ENCODE results near the gene PLA2G15.

The PLA2G15 gene, protein sequence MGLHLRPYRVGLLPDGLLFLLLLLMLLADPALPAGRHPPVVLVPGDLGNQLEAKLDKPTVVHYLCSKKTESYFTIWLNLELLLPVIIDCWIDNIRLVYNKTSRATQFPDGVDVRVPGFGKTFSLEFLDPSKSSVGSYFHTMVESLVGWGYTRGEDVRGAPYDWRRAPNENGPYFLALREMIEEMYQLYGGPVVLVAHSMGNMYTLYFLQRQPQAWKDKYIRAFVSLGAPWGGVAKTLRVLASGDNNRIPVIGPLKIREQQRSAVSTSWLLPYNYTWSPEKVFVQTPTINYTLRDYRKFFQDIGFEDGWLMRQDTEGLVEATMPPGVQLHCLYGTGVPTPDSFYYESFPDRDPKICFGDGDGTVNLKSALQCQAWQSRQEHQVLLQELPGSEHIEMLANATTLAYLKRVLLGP

DNA sequence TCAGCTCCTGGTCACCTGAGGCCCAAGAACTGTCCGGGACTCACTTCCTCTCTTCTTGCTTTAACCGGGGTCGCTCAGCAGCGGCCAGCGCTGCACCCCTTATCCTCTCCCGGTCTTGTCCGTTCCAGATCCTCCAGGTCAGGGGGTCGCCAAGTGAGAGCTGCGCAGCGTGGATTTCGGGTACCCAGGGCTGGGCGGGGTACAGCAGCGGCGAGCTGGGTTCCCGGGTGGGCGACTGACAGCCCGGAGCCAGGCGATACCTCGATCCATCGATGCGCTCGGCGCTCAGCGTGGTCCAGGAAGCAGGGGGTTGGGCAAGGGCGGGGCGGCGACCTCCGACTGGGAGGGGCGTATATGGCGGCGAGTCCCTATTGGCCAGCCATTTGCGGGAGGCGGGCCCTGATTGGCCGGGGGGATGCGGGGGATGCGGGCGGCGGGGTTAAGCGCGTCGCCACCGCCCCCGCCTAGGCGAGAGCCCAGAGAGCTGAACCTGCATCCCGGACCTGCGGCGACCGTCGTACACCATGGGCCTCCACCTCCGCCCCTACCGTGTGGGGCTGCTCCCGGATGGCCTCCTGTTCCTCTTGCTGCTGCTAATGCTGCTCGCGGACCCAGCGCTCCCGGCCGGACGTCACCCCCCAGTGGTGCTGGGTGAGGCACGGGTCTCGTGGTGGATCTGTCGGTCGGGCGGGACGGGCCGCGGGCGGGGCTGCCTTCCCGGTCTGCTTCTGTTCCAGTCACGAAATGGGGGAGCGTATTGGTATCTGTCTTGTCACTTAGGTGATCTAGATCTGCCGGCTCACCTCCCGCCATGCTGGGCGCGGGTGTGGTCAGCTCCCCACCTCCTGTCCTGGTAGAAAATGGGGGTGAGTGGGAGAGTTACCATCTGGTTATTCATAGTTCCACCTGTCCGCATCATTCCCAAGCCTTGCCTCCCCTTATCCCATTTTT, at the start of gene PLA2G15:
TSS of gene PLA2G15 (plus strand) at position 471 of the 951 bp plus-strand sequence. CDS start at position 525, 54 bp downstream.
- H3K4me1 Mint-ChIP-seq = peaks cover 16% of the 10 kb centered on the region
- TF ChIP-seq, protein P1, sequence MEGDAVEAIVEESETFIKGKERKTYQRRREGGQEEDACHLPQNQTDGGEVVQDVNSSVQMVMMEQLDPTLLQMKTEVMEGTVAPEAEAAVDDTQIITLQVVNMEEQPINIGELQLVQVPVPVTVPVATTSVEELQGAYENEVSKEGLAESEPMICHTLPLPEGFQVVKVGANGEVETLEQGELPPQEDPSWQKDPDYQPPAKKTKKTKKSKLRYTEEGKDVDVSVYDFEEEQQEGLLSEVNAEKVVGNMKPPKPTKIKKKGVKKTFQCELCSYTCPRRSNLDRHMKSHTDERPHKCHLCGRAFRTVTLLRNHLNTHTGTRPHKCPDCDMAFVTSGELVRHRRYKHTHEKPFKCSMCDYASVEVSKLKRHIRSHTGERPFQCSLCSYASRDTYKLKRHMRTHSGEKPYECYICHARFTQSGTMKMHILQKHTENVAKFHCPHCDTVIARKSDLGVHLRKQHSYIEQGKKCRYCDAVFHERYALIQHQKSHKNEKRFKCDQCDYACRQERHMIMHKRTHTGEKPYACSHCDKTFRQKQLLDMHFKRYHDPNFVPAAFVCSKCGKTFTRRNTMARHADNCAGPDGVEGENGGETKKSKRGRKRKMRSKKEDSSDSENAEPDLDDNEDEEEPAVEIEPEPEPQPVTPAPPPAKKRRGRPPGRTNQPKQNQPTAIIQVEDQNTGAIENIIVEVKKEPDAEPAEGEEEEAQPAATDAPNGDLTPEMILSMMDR (IDR thresholded peaks at IDR 0.05; ENCODE audit: unreplicated experiment in 3 of 3) = no peak
- H3K27ac Mint-ChIP-seq = no peak within 1 kb of the TSS
- H3K27me3 Mint-ChIP-seq (ENCODE audit: low read depth) = no peaks in the 10 kb centered on the region
- H3K4me3 Mint-ChIP-seq = peak within 1 kb of the TSS; percentile 95 to 98 (median 98)
- no peaks in the 10 kb centered on the region for H3K36me3 Mint-ChIP-seq (ENCODE audit: low read depth)
- no peaks in the 10 kb centered on the region for H3K9me3 Mint-ChIP-seq

DNA sequence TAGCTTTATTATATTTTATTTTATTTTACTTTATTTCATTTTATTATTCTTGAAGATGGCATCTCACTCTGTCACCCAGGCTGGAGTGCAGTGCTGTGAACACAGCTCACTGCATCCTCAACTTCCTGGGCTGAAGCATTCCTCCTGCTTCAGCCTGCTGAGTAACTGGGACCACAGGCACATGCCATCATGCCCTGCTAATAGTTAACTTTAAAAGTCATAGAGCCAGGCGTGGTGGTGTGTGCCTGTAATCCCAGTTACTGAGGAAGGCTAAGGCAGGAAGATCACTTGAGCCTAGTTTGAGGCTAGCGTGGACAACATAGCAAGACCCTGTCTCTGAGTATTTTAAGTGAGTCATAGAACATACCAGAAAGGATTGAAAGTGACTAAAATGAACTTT, 47.9 kb upstream of the PLA2G15 start:
- TF ChIP-seq, protein P1 (IDR thresholded peaks at IDR 0.05; ENCODE audit: unreplicated experiment in 3 of 3) = no peak
- H3K27me3 Mint-ChIP-seq (ENCODE audit: low read depth) = no peaks in the 10 kb centered on the region
- H3K4me1 Mint-ChIP-seq = peaks cover 12% of the 10 kb centered on the region
- no peak overlapping the region for H3K4me3 Mint-ChIP-seq
- no peak overlapping the region for H3K27ac Mint-ChIP-seq
- no peaks in the 10 kb centered on the region for H3K9me3 Mint-ChIP-seq
- peaks cover 28% of the 10 kb centered on the region for H3K36me3 Mint-ChIP-seq (ENCODE audit: low read depth)

DNA sequence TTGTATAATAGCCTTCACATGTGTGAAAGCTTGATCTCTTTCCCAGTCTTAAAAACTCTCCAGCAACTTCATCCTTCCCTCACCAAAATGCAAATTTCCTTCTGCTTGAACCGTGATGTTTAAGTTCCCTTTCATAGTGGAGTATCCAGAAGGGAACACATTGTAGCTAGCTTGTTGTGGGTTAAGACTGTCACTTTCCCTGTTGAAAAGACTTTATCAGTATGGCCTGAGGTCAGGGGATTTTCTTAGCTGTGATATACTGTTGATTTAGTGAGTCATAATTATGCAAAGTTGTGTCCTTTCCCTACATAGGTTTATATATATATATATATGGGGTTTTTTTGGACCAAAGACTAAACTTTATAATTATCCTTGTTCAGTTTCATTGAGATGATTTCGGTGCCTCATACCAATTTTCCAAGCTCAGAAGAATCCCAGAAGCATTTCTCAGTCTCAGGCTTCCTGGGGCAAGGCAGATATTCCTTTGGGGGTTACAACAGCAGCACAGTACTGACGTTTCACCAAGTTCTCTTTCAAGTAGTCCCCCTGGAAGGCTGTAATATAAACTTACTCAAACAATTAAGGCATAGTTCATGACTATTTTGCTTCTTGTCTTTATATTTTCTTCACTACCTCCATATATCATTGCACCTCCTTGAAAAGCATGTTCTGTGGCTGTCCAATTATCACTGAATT, 44.9 kb upstream of the PLA2G15 start:
- Mint-ChIP-seq H3K27me3 (ENCODE audit: low read depth) (no peaks in the 10 kb centered on the region), H3K27ac (peak overlapping the region in 2 of 3 experiments; percentile 7 to 8), H3K36me3 (ENCODE audit: low read depth) (peaks cover 7% of the 10 kb centered on the region), H3K4me1 (peaks cover 14% of the 10 kb centered on the region), H3K9me3 (no peaks in the 10 kb centered on the region), H3K4me3 (no peak overlapping the region)
- TF ChIP-seq, protein P1 (IDR thresholded peaks at IDR 0.05; ENCODE audit: unreplicated experiment in 3 of 3) = no peak

DNA sequence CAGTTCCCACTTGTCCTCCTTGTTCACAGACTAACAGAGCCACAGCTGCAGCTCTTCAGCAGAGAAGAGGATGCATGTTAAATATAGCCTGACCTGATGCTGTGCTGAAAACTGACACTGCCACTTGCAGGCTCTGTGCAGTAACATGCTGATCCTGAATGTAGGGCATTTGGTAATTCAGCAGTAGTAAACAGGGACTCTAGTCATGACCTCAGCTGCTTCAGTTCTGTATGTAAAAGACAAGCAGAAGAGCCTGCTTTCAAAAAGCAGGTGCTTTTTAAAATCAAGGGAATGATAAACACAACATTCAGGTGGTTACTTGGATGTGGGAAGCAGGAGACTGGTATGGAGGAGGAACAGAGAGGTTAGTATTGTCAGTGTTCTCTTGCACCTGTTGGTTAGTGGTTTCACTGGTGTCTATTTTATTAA, 43.1 kb upstream of the PLA2G15 start:
- Mint-ChIP-seq H3K9me3 (no peaks in the 10 kb centered on the region), H3K36me3 (ENCODE audit: low read depth) (peaks cover 7% of the 10 kb centered on the region), H3K4me1 (peaks cover 14% of the 10 kb centered on the region), H3K27ac (peak overlapping the region; percentile 53 to 86 (median 63)), H3K4me3 (no peak overlapping the region), H3K27me3 (ENCODE audit: low read depth) (no peaks in the 10 kb centered on the region)
- TF ChIP-seq, protein P1 (IDR thresholded peaks at IDR 0.05; ENCODE audit: unreplicated experiment in 3 of 3) = no peak

DNA sequence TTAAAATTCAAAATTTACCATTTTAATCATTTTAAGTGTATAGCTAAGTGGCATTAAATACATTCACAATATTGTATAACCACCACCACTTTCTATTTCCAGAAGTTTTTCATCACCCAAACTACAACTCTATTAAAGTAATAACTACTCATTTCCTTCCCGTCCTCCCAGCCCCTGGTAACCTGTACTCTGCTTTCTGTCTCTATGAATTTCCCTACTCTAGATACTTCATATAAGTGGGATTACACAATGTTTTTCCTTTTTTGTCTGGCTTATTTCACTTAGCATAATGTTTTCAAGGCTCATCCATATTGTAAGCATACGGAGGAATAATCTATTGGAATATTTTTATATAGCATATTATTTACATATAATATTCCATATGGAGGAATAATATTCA, 38.9 kb upstream of the PLA2G15 start:
- TF ChIP-seq, protein P1 (IDR thresholded peaks at IDR 0.05; ENCODE audit: unreplicated experiment in 3 of 3) = no peak
- H3K27me3 Mint-ChIP-seq (ENCODE audit: low read depth) = no peaks in the 10 kb centered on the region
- H3K4me3 Mint-ChIP-seq = no peak overlapping the region
- no peaks in the 10 kb centered on the region for H3K9me3 Mint-ChIP-seq
- H3K4me1 Mint-ChIP-seq = peaks cover 7% of the 10 kb centered on the region
- H3K36me3 Mint-ChIP-seq (ENCODE audit: low read depth) = peaks cover 8% of the 10 kb centered on the region
- H3K27ac Mint-ChIP-seq = no peak overlapping the region
